ENCODE measurements around the gene ARFGEF2. TPM values are rescaled to one million over a fixed set of nuclear protein-coding genes. Genes with fewer than 3 reads are reported as not detected.

ARFGEF2 gene
- total and polyA plus RNA-seq, 4 donors: 10.3 to 51.3 (median 16.6) TPM

DNA sequence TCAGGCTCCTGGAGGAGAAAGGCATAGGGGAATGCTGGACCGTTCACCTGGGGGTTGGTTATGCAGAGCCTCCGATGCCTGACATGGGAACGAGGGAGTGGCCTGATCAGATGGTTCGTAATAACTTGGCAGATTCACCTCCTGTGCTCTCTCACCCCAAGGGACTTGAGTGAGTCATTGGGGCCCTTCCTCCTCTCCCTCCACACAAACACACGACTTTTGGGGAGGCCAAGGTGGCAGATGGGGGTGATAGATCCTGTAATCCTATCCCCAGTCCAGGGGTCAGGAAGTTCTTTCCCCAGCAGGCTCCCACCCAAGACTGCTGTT lies 45.6 kb upstream of the ARFGEF2 start:
- H3K4me1 ChIP-seq (ENCODE audit: control insufficient read depth in 4 of 4, insufficient read depth in 4 of 4, low read length in 3 of 4): no peaks in the 10 kb centered on the region
- no peak overlapping the region for H3K27ac ChIP-seq (ENCODE audit: low read depth in 1 of 2, low read length in 2 of 2)
- 71% methylated on average over 5 of the region's 5 CpGs for WGBS
- no peak overlapping the region for H3K9ac ChIP-seq (ENCODE audit: low read depth in 1 of 2, low read length in 2 of 2)
- TF ChIP-seq GABPA (IDR thresholded peaks at IDR 0.05 in 1 of 2, conservative IDR thresholded peaks at IDR 0.05 in 1 of 2): no peak
- TF ChIP-seq JUND (IDR thresholded peaks at IDR 0.05): no peak
- no peak for TF ChIP-seq EGR1 (IDR thresholded peaks at IDR 0.05; ENCODE audit: low read depth in 2 of 2)
- TF ChIP-seq FOXA2 (IDR thresholded peaks at IDR 0.05): no peak
- no peak for TF ChIP-seq HNF4A (conservative IDR thresholded peaks at IDR 0.05)
- TF ChIP-seq ZBTB33 (IDR thresholded peaks at IDR 0.05): no peak
- no peak for TF ChIP-seq RAD21 (IDR thresholded peaks at IDR 0.05)
- no peak for TF ChIP-seq ATF3 (IDR thresholded peaks at IDR 0.05)
- no peak for TF ChIP-seq TAF1 (conservative IDR thresholded peaks at IDR 0.05)
- TF ChIP-seq, protein P1, sequence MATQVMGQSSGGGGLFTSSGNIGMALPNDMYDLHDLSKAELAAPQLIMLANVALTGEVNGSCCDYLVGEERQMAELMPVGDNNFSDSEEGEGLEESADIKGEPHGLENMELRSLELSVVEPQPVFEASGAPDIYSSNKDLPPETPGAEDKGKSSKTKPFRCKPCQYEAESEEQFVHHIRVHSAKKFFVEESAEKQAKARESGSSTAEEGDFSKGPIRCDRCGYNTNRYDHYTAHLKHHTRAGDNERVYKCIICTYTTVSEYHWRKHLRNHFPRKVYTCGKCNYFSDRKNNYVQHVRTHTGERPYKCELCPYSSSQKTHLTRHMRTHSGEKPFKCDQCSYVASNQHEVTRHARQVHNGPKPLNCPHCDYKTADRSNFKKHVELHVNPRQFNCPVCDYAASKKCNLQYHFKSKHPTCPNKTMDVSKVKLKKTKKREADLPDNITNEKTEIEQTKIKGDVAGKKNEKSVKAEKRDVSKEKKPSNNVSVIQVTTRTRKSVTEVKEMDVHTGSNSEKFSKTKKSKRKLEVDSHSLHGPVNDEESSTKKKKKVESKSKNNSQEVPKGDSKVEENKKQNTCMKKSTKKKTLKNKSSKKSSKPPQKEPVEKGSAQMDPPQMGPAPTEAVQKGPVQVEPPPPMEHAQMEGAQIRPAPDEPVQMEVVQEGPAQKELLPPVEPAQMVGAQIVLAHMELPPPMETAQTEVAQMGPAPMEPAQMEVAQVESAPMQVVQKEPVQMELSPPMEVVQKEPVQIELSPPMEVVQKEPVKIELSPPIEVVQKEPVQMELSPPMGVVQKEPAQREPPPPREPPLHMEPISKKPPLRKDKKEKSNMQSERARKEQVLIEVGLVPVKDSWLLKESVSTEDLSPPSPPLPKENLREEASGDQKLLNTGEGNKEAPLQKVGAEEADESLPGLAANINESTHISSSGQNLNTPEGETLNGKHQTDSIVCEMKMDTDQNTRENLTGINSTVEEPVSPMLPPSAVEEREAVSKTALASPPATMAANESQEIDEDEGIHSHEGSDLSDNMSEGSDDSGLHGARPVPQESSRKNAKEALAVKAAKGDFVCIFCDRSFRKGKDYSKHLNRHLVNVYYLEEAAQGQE (IDR thresholded peaks at IDR 0.05): no peak
- no peak for TF ChIP-seq NR2F2 (IDR thresholded peaks at IDR 0.05)
- no peak for TF ChIP-seq CTCF (IDR thresholded peaks at IDR 0.05; ENCODE audit: low read depth, low read length, missing input control)
- TF ChIP-seq SP1 (IDR thresholded peaks at IDR 0.05): no peak
- no peak overlapping the region for H3K4me3 ChIP-seq (ENCODE audit: low read depth in 1 of 3, low read length in 3 of 3)
- no peaks in the 10 kb centered on the region for H3K9me3 ChIP-seq (ENCODE audit: control insufficient read depth in 4 of 4, low read length in 3 of 4)
- no peak for DNase-seq (ENCODE audit: low spot score)
- H3K36me3 ChIP-seq (ENCODE audit: control insufficient read depth in 4 of 4, insufficient read depth in 3 of 4, low read depth in 1 of 4, low read length in 3 of 4): no peaks in the 10 kb centered on the region
- H3K27me3 ChIP-seq (ENCODE audit: control insufficient read depth in 4 of 4, insufficient read depth in 4 of 4, low read length in 3 of 4): no peaks in the 10 kb centered on the region

DNA sequence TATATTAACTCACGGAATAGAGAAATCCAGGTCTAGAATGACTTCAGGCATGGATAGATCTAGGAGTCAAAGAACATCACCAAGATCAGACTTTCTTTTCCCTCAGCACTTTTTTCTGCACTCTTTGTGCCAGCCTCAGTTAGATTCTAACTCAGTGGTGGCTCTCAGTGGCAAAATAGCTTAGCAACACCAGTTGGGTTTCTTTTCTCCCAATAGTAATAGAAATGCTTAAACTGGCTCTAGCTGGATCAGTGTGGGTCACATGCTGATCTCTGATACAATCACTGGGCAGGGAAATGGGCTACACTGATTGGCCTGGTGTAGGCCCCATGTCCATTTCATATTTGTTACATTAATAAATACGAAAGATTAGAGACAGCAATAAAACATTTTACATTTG lies 44.2 kb upstream of the ARFGEF2 start:
- no peak overlapping the region for H3K27ac ChIP-seq (ENCODE audit: low read depth in 1 of 2, low read length in 2 of 2)
- H3K4me3 ChIP-seq (ENCODE audit: low read depth in 1 of 3, low read length in 3 of 3): no peak overlapping the region
- WGBS: 50% methylated on average over 2 of the region's 2 CpGs
- H3K4me1 ChIP-seq (ENCODE audit: control insufficient read depth in 4 of 4, insufficient read depth in 4 of 4, low read length in 3 of 4): no peaks in the 10 kb centered on the region
- TF ChIP-seq FOXA2 (IDR thresholded peaks at IDR 0.05): no peak
- H3K36me3 ChIP-seq (ENCODE audit: control insufficient read depth in 4 of 4, insufficient read depth in 3 of 4, low read depth in 1 of 4, low read length in 3 of 4): no peaks in the 10 kb centered on the region
- H3K27me3 ChIP-seq (ENCODE audit: control insufficient read depth in 4 of 4, insufficient read depth in 4 of 4, low read length in 3 of 4): no peaks in the 10 kb centered on the region
- no peak overlapping the region for H3K9ac ChIP-seq (ENCODE audit: low read depth in 1 of 2, low read length in 2 of 2)
- no peak for DNase-seq (ENCODE audit: low spot score)
- no peaks in the 10 kb centered on the region for H3K9me3 ChIP-seq (ENCODE audit: control insufficient read depth in 4 of 4, low read length in 3 of 4)
